Central memory CD8-positive, alpha-beta T cell (primary cell): Measurements from ENCODE around the gene CSNK1G3.
A peak's percentile ranks its signal among the peaks of the same experiment; 100 is the strongest.
"Not testable (repeated sequence)": the region's sequence is repeated elsewhere in the genome, so short reads cannot be mapped to it uniquely, and the experiment has no call there.

Source experiments
- ATAC-seq: fragments of 150-1000 bp; cut with Tn5 transposase; replicated peaks from 2 replicates; pipeline ENCODE4 v1.10.0; 2022; ENCODE audit warnings: mild to moderate bottlenecking, moderate FRiP score, moderate number of reproducible peaks; ENCODE audit not compliant: poor library complexity, severe bottlenecking; ENCODE audit errors: extremely low read depth
- DNase-seq, 2 donors: peaks; one replicate each; pipeline ENCODE4 v3.0.0; 2021; ENCODE audit warnings: low spot score in 2 of 2
- H3K27ac Mint-ChIP-seq: one replicate; pipeline ENCODE4 v1.8.0; 2022; ENCODE audit warnings: low read depth, mild to moderate bottlenecking, moderate library complexity, mixed read lengths
- H3K27me3 Mint-ChIP-seq: one replicate; pipeline ENCODE4 v1.8.0; 2022; ENCODE audit warnings: mixed read lengths
- H3K36me3 Mint-ChIP-seq: one replicate; pipeline ENCODE4 v1.8.0; 2022; ENCODE audit warnings: mild to moderate bottlenecking, moderate library complexity, mixed read lengths; ENCODE audit not compliant: insufficient read depth
- H3K4me1 Mint-ChIP-seq: one replicate; pipeline ENCODE4 v1.8.0; 2022; ENCODE audit warnings: mixed read lengths
- H3K4me3 Mint-ChIP-seq: one replicate; pipeline ENCODE4 v1.8.0; 2022; ENCODE audit warnings: mild to moderate bottlenecking, moderate library complexity, mixed read lengths
- H3K9me3 Mint-ChIP-seq: one replicate; pipeline ENCODE4 v1.8.0; 2022; ENCODE audit warnings: mixed read lengths

The CSNK1G3 gene

DNA sequence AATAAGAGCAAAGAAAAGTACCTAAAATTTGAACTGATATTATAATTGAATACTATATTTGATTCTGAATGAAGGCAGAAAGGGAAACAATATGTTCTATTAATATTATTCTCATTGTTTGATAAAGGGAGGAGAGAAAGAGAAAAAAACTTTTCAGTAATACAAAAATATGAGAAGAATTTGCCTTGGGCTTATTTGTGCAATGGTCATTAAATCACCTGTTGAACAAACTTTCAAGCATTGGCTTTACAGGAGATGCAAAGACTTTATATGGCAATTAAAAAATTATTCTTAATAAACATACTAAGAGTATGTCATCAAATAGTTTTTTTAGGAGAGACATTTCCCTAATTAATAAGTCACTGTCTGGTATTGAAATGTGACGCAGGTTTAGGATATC lies 85.0 kb downstream of the CSNK1G3 start:
- Mint-ChIP-seq H3K4me3 (no peak overlapping the region), H3K27me3 (no peaks in the 10 kb centered on the region), H3K27ac (no peak overlapping the region), H3K4me1 (peaks cover 5% of the 10 kb centered on the region), H3K9me3 (no peaks in the 10 kb centered on the region), H3K36me3 (peaks cover 12% of the 10 kb centered on the region)
- ATAC-seq, result no peak
- DNase-seq, result no peak

- H3K27ac Mint-ChIP-seq, result peak overlapping the region; percentile 1
- no peaks in the 10 kb centered on the region for H3K27me3 Mint-ChIP-seq
- peaks cover 9% of the 10 kb centered on the region for H3K36me3 Mint-ChIP-seq
- DNase-seq, result no peak
- H3K9me3 Mint-ChIP-seq, result no peaks in the 10 kb centered on the region
- H3K4me3 Mint-ChIP-seq, result no peak overlapping the region
- ATAC-seq, result no peak
- H3K4me1 Mint-ChIP-seq, result peaks cover 5% of the 10 kb centered on the region
These were observed 86.2 kb downstream of the CSNK1G3 start for GRCh38 chr5:123598028-123598689.

GRCh38 chr5:123599171-123599570 lies 87.2 kb downstream of the CSNK1G3 start:
- DNase-seq, result no peak
- no peak for ATAC-seq
- no peak overlapping the region for H3K4me3 Mint-ChIP-seq
- no peaks in the 10 kb centered on the region for H3K27me3 Mint-ChIP-seq
- H3K4me1 Mint-ChIP-seq, result peaks cover 5% of the 10 kb centered on the region
- H3K27ac Mint-ChIP-seq, result no peak overlapping the region
- no peaks in the 10 kb centered on the region for H3K9me3 Mint-ChIP-seq
- peaks cover 8% of the 10 kb centered on the region for H3K36me3 Mint-ChIP-seq

GRCh38 chr5:123601610-123602009 lies 89.6 kb downstream of the CSNK1G3 start:
- Mint-ChIP-seq H3K27me3 (no peaks in the 10 kb centered on the region), H3K27ac (no peak overlapping the region), H3K4me3 (no peak overlapping the region), H3K9me3 (no peaks in the 10 kb centered on the region), H3K4me1 (peaks cover 5% of the 10 kb centered on the region), H3K36me3 (peaks cover 8% of the 10 kb centered on the region)
- no peak for ATAC-seq
- DNase-seq, result no peak

- DNase-seq (no peak), ATAC-seq (no peak)
- H3K27ac Mint-ChIP-seq, result peak overlapping the region; percentile 10
- H3K36me3 Mint-ChIP-seq, result peaks cover 10% of the 10 kb centered on the region
- H3K4me1 Mint-ChIP-seq, result no peaks in the 10 kb centered on the region
- no peaks in the 10 kb centered on the region for H3K27me3 Mint-ChIP-seq
- no peaks in the 10 kb centered on the region for H3K9me3 Mint-ChIP-seq
- H3K4me3 Mint-ChIP-seq, result no peak overlapping the region
These were observed 93.8 kb downstream of the CSNK1G3 start for GRCh38 chr5:123605822-123606221.

- H3K4me1 Mint-ChIP-seq, result no peaks in the 10 kb centered on the region
- peaks cover 15% of the 10 kb centered on the region for H3K36me3 Mint-ChIP-seq
- H3K27ac Mint-ChIP-seq, result peak overlapping the region; percentile 50
- no peaks in the 10 kb centered on the region for H3K9me3 Mint-ChIP-seq
- no peak overlapping the region for H3K4me3 Mint-ChIP-seq
- no peaks in the 10 kb centered on the region for H3K27me3 Mint-ChIP-seq
- ATAC-seq (no peak), DNase-seq (no peak)
These were observed 98.2 kb downstream of the CSNK1G3 start for GRCh38 chr5:123610209-123610608.

- ATAC-seq (peak; percentile 28), DNase-seq (peak in 1 of 2 donors; percentile 14)
- H3K27me3 Mint-ChIP-seq, result no peaks in the 10 kb centered on the region
- H3K4me3 Mint-ChIP-seq, result no peak overlapping the region
- H3K27ac Mint-ChIP-seq, result peak overlapping the region; percentile 50
- H3K4me1 Mint-ChIP-seq, result no peaks in the 10 kb centered on the region
- no peaks in the 10 kb centered on the region for H3K9me3 Mint-ChIP-seq
- H3K36me3 Mint-ChIP-seq, result peaks cover 15% of the 10 kb centered on the region
These were observed 98.9 kb downstream of the CSNK1G3 start for GRCh38 chr5:123610665-123611405.

GRCh38 chr5:123611406-123611709 lies 99.4 kb downstream of the CSNK1G3 start:
- ATAC-seq (no peak), DNase-seq (no peak)
- peaks cover 15% of the 10 kb centered on the region for H3K36me3 Mint-ChIP-seq
- H3K9me3 Mint-ChIP-seq, result no peaks in the 10 kb centered on the region
- peak overlapping the region; percentile 50 for H3K27ac Mint-ChIP-seq
- H3K27me3 Mint-ChIP-seq, result no peaks in the 10 kb centered on the region
- H3K4me1 Mint-ChIP-seq, result no peaks in the 10 kb centered on the region
- no peak overlapping the region for H3K4me3 Mint-ChIP-seq

DNA sequence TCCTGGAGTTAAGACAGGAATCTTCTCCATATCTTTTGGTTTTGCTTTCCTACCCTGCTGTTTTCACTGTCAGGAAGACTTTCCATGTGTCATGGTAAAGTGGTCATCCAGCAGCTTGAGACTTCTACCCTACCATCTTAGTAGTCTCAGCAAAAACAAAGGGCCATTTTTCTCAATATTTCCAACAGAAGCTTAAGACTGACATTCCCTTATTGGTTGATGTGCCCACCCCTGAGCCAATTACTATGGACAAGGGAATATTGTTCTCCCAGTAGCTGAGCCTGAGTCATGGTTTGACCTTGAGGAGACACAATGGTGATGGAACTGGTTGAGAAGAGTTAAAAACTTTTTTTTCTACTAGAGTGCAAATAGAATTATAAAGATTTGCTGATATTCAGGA lies 105.6 kb downstream of the CSNK1G3 start:
- Mint-ChIP-seq H3K4me3 (no peak overlapping the region), H3K27me3 (no peaks in the 10 kb centered on the region), H3K36me3 (peaks cover 10% of the 10 kb centered on the region), H3K9me3 (no peaks in the 10 kb centered on the region), H3K27ac (no peak overlapping the region), H3K4me1 (no peaks in the 10 kb centered on the region)
- ATAC-seq (no peak), DNase-seq (no peak)

DNA sequence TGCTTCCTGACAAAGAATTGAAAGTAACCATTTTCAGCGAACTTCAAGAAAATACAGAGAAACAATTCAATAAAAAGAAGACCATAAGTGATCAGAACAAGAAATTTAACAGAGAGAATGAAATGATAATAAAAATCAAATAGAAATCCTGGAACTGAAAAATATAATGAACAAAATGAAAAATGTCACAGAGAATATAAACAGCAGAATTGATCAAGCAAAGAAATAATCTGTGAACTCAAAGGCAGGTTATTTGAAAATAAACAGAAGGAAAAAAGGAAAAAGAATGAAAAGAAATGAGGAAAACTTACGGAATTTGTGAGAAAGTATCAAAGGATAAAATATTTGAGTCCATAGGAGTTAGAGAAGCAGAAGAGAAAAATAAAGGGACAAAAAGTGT lies 114.1 kb downstream of the CSNK1G3 start:
- DNase-seq (no peak), ATAC-seq (no peak)
- Mint-ChIP-seq H3K27me3 (peaks cover 50% of the 10 kb centered on the region), H3K36me3 (peaks cover 1% of the 10 kb centered on the region), H3K4me3 (no peak overlapping the region), H3K27ac (no peak overlapping the region), H3K9me3 (peaks cover 29% of the 10 kb centered on the region), H3K4me1 (no peaks in the 10 kb centered on the region)

- Mint-ChIP-seq H3K27ac (no peak overlapping the region), H3K9me3 (peaks cover 32% of the 10 kb centered on the region), H3K4me1 (no peaks in the 10 kb centered on the region), H3K36me3 (peaks cover 1% of the 10 kb centered on the region), H3K27me3 (peaks cover 72% of the 10 kb centered on the region), H3K4me3 (no peak overlapping the region)
- DNase-seq, result no peak
- no peak for ATAC-seq
These were observed 117.0 kb downstream of the CSNK1G3 start for GRCh38 chr5:123628860-123629544.

DNA sequence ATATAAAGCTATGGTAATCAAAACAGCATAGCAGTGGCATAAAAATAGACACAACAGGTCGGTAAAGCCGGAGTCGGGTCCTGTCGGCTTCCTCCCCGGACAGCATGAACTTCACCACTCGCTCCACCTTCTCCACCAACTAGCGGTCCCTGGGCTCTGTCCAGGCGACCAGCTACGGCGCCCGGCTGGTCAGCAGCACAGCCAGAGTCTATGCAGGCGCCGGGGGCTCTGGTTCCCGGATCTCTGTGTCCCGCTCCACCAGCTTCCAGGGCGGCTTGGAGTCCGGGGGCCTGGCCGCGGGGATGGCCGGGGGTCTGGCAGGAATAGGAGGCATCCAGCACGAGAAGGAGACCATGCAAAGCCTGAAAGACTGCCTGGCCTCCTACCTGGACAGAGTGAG lies 124.0 kb downstream of the CSNK1G3 start:
- Mint-ChIP-seq H3K4me3 (no peak overlapping the region), H3K9me3 (peaks cover 9% of the 10 kb centered on the region), H3K36me3 (no peaks in the 10 kb centered on the region), H3K27ac (no peak overlapping the region), H3K27me3 (peaks cover 47% of the 10 kb centered on the region), H3K4me1 (no peaks in the 10 kb centered on the region)
- DNase-seq, result no peak
- ATAC-seq, result no peak

- peaks cover 45% of the 10 kb centered on the region for H3K27me3 Mint-ChIP-seq
- H3K4me3 Mint-ChIP-seq, H3K4me1 Mint-ChIP-seq, H3K36me3 Mint-ChIP-seq, ATAC-seq, DNase-seq, H3K27ac Mint-ChIP-seq, H3K9me3 Mint-ChIP-seq: not testable (repeated sequence)
These were observed 125.1 kb downstream of the CSNK1G3 start for GRCh38 chr5:123637028-123637427.
